BJ (cell line): ENCODE measurements around the gene ELOVL1. TPM values are rescaled to one million over a fixed set of nuclear protein-coding genes. Genes with fewer than 3 reads are reported as not detected.
A peak's percentile ranks its signal among the peaks of the same experiment; 100 is the strongest.

Experiments used
- CTCF ChIA-PET: fragments of 350-600 bp; formaldehyde crosslinking; extraction: SDS; loops from one replicate; lab custom pipeline; 2021; ENCODE audit warnings: antibody characterized with exemption, inconsistent platforms; lab: Yijun Ruan, JAX
- POLR2A ChIA-PET: fragments of 300-600 bp; sonication (Branson Sonifier 250); formaldehyde crosslinking; extraction: SDS; loops from one replicate; lab custom pipeline; 2021; ENCODE audit warnings: antibody characterized with exemption; lab: Charles Lee
- DNase-seq: peaks from one replicate; pipeline ENCODE4 v3.0.0-alpha.2; 2011; ENCODE audit warnings: low read depth
- H3K27me3 ChIP-seq: 2 replicates; pipeline ENCODE4 v1.6.0; 2011; ENCODE audit warnings: low read length; ENCODE audit not compliant: control insufficient read depth, insufficient read depth
- H3K36me3 ChIP-seq: 2 replicates; pipeline ENCODE4 v1.5.1; 2011; ENCODE audit warnings: low read length; ENCODE audit not compliant: control insufficient read depth, insufficient read depth
- H3K4me3 ChIP-seq: 2 replicates; pipeline ENCODE4 v1.5.1; 2011; ENCODE audit warnings: low read depth, mild to moderate bottlenecking, control low read depth, low read length
- CTCF ChIP-seq: IDR thresholded peaks from 2 replicates; pipeline ENCODE4 v1.5.1; 2011; ENCODE audit warnings: low read depth, mild to moderate bottlenecking, control low read depth, inconsistent platforms, low read length, moderate library complexity; ENCODE audit not compliant: insufficient read depth
- polyA plus RNA-seq: library from polyadenylated mRNA; depleted of rRNA; stranded (reverse); fragments of >200 nt; gene quantifications from 2 replicates; pipeline ENCODE4 v1.2.3, GENCODE V29; 2011

ELOVL1 gene
- polyA plus RNA-seq, 1 experiment = 287 TPM

DNA sequence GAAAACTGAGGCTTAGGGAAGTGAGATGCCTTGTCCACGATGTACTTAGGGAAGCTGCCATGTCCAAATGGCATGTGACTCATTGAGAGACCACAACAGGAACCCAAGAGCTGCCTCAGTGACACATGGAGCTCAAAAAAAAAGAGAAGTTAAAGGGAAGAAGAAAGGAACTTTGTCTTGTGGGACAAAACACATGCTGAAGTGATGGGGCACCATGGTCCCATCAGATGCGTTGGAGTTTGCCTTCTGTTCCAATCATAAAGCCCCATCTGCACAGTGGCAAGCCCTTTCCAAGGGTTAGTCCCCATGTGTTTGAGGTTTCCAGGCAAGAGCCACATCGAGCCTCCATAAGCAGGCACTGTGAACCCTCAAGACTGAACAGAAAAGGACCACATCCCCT, 13.8 kb upstream of the ELOVL1 start:
- ChIA-PET POLR2A (no interaction called here), CTCF (interaction anchor here (0.8 kb wide), 1 partner anchor 12 kb away, joined by 3 read pairs; no protein-coding TSS in a partner anchor)
- Histone ChIP-seq H3K4me3 (no peak overlapping the region), H3K27me3 (no peaks in the 10 kb centered on the region), H3K36me3 (peaks cover 32% of the 10 kb centered on the region)
- no peak for TF ChIP-seq CTCF
- DNase-seq = no peak

- CTCF ChIA-PET = no interaction called here
- Histone ChIP-seq H3K4me3 (no peak overlapping the region), H3K36me3 (peaks cover 16% of the 10 kb centered on the region), H3K27me3 (no peaks in the 10 kb centered on the region)
- DNase-seq = no peak
- POLR2A ChIA-PET = no interaction called here
- TF ChIP-seq CTCF = no peak
Measured at GRCh38 chr1:43379476-43379875, 11.7 kb upstream of the ELOVL1 start.

DNA sequence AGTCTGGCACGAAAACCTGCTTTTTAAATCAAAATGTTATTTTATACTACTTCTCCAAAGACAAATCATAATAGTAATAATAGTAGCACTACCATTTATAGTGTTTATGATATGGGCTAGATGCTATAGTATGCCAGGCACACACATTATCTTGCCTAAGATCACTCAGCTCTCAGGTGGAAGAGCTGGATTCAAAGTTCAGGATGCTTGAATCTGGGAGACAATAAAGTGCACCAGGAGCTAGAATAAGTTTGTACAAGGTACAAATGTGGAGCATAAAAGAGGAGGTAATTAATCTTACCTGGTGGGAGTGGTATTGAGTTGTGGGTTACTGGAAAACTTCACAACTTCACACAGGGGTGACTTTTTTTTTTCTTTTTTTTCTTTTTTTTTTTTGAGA, 10.0 kb upstream of the ELOVL1 start:
- ChIA-PET CTCF (interaction anchor here (1.6 kb wide), 1 partner anchor 151 kb away, joined by 4 read pairs; no protein-coding TSS in a partner anchor), POLR2A (no interaction called here)
- DNase-seq = no peak
- TF ChIP-seq CTCF = no peak
- no peak overlapping the region for H3K4me3 ChIP-seq
- peaks cover 8% of the 10 kb centered on the region for H3K36me3 ChIP-seq
- H3K27me3 ChIP-seq = no peaks in the 10 kb centered on the region

DNA sequence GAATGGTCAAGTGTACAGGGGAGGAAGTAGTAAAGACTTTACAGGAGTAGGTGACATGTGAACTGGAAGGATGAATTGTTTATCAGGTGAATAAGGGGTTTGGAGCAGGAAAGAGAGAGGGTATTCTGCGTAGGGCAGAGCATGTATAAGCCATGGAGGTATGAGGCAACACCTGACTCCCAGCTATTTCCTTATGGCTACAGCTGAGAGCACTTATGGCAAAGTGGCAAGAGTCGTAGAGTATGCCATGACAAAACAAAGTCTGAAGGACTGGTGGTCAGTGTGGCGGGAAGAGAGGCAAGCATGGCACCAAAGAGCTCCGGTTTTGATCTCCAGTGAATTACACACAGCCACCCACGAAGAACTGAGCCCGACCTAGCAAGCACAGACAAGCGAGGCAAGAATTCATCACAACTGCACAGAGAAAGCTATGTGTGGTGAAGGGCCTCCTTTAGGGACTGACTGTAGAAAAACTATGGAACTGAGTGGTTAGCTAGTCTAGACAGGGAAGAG, 9.0 kb upstream of the ELOVL1 start:
- no peak for TF ChIP-seq CTCF
- Histone ChIP-seq H3K4me3 (no peak overlapping the region), H3K27me3 (no peaks in the 10 kb centered on the region), H3K36me3 (peaks cover 1% of the 10 kb centered on the region; the same call in 1 of the 2 replicates)
- ChIA-PET POLR2A (no interaction called here), CTCF (interaction anchor here (0.8 to 1.4 kb wide), 2 partner anchors 31 to 58 kb away, joined by 3 read pairs; no protein-coding TSS in a partner anchor)
- DNase-seq = no peak

DNA sequence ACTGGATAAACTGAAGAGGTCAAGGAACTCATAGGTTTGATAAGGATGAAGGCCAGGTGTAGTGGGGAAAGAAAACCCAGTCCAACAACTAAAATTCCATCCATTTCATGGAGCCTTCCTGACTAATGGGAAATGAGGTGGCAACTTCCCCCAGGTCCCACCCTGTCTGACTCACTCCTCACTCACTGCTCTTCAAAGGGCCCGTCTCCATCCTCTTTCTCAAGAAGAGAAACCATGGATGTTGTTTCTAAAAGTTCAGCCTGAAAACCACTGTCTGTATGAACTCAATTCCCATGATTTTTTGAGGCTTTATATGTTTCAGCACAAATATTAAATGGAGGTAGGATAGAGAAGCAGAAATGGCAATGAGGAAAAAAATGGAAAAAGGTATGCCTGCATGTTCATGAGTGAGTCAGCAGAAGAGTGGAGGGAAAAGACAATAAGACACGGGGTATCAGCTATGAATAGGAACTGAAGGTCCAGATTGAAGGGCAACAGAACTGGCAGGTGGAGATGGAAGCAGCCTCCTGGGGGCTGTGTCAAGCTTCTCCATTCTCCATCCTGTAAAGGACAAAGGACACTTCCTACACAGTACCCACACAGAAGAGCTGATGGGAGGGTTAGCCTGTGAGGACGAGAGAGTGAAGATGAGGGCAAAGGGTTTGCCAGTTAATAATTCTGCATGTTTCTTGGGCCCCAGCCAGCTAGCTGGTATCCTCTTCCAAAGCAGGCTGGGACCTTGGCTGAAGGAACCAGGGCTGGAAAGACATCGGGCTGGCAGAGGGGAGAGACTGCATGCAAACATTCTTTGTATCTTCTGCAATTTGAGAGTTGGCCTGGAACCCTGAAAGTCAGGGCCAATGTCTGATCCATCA, 5.5 kb upstream of the ELOVL1 start:
- TF ChIP-seq CTCF = no peak
- Histone ChIP-seq H3K4me3 (no peak overlapping the region), H3K36me3 (peaks cover 1% of the 10 kb centered on the region), H3K27me3 (no peaks in the 10 kb centered on the region)
- POLR2A ChIA-PET = no interaction called here
- CTCF ChIA-PET = no interaction called here
- DNase-seq = peak; percentile 46
